Measurements from ENCODE around the gene KCNJ6.
"Not testable (repeated sequence)": the region's sequence is repeated elsewhere in the genome, so short reads cannot be mapped to it uniquely, and the experiment has no call there.

Gene KCNJ6

DNA sequence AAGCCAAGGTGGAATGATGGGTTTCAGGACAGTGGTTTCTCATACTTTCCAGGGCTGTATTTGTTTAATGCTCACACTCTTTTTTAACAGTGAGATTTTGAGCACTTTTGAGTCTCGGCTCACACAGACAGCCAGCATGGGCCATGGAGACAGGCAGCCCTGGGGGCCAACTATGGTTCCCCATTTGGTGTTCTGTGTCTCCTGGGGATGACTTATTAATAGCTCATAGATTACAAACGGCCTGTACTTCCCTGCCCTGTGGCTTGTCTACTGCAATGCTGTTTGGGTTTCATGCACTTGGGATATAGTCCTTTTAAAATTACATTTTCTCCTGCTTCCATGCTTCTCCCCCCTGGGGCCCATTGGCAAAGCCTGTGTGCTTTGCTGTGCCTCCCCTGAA lies 178.3 kb downstream of the KCNJ6 start:
- DNase-seq (ENCODE audit: low read depth): no peak

DNA sequence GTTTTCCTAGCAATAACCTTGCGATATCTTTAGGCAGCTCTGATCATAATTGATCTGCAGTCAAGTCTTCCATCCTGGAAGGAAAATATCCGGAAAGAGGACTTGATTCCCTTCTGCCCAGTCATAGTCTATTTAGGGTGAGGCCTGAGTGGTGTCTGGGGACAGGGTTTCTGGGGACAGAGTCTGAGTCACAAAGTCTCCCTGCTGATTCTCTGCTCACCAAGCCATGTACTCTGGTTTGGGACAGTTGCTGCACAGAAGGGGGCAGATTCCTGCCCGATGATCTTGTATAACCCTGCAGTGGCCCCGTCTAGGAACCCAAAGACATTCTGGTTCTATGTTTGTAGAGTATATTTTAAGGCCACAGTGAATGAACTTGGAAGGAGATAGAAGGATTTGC lies 178.8 kb downstream of the KCNJ6 start:
- no peak for DNase-seq (ENCODE audit: low read depth)

DNA sequence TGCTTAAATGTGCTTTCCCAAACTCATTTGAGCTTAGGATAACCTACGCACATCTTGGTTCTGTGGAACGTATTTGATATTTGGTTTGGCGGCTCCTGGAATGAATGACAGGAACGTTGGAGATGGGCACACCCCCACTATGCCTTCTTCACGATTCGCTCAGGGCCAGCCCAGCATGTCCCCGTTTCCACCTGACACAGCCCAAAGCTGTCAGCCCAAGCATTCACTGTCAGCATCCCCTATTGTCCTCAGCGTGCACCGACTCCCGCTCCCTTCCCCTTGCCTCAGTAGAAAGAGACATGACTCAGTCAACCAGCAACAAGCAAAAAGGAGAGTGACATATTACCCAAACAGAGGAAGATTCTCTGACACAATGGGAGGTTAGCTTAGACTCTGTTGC lies 181.4 kb downstream of the KCNJ6 start:
- no peak for DNase-seq (ENCODE audit: low read depth)

DNA sequence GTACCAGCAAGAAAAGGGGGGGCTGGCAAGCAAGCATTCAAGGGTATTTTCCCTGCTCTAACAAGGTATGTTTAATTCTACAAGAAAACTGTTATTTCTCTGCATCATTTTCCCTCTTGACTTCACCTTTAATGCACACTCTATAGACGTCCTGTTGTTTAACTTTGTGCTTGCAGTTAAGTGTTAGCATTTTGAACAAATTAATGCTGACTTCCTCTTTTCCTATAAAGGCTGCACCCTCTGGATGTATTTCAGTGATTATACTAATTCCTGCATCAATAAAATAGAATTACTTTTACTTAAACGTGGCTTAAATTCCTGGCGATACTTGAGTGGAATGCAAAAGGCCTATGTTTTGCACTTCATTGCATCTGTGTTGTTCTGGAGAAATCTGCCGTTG lies 183.3 kb downstream of the KCNJ6 start:
- no peak for DNase-seq (ENCODE audit: low read depth)

DNA sequence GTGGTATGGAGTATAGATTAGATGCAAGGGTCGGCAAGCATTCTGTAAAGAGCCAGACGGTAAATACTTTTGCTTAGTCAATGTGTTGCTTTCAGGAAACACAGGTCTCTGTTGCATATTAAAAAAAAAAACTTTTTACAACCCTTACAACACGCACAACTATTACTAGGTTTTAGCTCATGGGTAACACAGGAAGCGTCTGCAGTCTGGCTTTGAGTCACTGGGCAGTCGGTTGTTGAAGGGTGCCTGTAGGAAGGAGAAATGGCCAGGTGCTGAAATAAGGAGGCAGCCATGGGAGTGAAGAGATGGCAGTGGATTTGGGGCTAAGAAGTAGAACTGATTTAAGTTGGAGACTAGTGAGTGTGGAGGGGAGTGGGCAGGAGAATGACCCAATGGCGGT lies 192.1 kb downstream of the KCNJ6 start:
- no peak for DNase-seq (ENCODE audit: low read depth)

DNA sequence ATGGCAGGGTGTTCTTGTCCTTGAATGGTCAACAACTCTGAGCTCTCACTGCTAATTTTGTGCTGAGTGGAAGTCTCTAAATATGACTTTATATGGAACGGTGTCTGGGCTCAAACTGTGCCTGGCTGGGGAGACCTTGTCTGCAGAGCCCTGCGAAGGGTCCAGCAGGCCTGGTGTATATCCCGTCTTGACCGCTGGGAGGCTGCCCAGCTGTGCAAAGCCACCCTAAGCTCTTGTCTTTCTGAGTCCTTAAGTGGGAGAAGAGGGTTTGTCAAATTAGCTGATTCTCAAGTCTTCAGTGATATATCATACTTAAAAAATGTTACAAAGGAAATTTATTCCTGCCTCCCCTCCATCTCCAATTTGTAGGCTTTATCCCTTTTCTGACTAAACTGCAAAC lies 198.7 kb downstream of the KCNJ6 start:
- DNase-seq (ENCODE audit: low read depth): no peak

DNA sequence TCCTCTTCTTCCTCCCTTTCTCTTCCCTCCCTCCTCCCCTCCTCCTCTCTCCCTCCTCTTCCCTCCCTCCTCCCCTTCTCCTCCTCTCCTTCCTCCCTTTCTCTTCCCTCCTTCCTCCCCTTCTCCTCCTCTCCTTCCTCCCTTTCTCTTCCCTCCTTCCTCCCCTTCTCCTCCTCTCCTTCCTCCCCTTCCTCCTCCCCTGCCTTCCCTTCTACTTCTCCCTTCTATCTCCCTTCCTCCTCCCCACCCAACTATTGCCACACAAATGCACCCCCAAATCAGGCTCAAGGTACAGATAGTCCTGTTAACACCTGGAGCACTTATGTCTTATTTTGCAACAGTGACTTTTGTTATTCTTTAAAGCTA lies 203.7 kb downstream of the KCNJ6 start:
- not testable (repeated sequence) for DNase-seq (ENCODE audit: low read depth)

DNA sequence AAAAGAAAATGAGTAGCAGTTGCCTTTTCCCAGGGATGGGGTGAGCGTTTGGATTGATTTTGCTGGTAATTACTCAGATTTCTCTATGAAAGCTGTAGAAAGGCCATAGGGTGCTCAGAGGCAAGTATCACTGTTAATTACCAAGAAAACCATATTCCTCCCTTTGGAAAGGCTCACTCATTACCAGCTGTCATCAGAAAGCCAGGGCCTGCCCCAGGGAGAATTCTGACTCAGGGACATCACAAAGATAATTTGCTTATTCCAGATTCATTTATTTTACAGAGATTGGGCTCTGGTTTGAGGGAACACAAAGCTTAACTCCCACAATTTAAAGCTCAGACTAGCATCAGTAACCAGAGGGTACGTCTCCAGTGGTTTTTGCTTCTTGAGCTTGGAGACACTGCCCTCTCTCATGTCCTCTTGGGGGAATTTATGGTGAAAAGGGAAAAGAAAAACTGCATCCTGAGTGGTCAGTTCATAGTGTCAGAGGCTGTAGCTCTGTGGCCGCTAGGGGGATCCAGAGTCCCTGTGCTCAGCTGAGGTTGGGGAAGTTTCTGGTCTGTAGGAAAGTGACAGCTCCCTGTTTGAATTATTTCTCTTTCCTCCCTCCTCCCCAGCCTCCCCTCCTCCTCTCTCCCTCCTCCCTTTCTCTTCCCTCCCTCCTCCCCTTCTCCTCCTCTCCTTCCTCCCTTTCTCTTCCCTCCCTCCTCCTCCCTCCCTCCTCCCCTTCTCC lies 204.3 kb downstream of the KCNJ6 start:
- peak; percentile 42 for DNase-seq (ENCODE audit: low read depth)

DNA sequence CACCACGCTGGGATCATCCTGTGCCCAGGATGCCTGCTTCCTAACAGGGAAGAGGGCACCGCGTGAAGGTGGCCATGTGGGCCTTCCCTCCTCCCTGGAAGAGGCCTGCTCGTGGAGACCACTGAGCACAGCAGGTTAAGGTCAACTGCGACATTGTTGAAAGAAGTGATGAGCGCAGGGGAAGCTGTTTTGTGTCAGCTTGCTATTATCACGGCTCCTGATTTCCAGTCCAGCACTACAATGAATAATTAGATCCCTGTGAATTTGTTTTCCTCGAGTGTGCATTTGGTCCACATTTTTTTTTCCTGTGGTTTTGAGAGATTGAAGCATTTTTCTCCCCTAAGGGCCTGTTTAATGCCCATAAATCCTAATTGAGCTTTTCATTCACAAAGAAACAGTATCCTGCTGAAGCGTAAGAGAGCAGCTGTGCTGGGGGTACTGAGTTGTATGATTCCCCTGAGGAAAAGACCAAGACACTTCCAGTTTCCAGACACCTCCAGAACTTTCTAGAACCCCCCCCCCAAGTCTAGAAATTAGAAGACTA lies 204.9 kb downstream of the KCNJ6 start:
- DNase-seq (ENCODE audit: low read depth): no peak

DNA sequence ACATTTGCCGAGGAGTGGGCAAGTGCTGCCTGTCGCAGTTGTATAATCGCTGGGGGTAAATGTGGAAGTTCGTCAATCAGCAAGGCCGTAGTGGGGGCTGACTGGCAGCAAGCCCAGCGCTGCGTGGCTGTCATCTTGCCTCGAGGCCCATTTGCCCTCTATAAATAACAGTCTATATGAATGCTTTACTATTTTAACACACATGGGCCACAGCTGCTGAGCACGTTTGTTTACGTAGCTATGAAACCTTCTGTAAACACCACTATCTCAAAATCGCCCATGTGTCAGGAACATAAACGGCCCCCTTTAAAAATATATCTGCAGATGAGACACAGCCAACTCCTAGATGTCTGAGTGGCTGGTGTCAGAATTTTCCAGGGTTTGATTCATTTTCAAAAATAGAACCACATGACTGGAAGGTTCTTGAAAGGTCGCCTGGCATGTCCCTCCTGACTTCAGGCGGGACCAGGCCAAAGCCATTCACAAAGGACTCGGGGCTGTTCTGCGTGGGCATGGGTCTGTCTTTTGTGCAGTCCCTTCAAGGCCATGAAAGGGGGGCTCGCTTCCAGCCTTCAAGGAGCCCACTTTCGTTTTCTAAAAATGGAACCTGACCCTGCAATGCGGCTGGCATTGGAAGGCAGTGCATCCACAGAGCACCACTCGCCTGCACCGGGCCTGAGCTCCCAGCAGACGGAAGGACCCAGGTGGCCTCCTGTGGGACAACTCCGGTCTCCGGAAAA lies 205.5 kb downstream of the KCNJ6 start:
- DNase-seq (ENCODE audit: low read depth): no peak

DNA sequence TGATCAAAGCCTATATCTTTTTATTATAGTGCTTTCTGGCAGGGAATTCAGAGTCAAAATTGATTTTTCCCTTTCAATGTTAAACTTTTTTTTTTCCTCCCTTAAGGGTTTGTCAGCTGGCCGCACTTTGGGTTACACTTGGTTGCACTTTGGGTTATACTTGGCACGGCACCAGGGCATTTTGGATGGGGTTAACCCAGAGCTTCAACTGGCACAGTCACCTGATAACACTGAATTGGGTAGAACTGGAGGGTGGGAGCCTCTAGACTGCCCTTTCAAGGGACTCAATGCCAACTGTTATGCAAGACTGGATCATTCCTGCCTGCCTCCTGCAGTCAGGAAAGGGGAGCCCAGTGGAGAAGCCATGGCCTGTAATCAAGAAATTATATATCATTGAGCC lies 211.5 kb downstream of the KCNJ6 start:
- DNase-seq (ENCODE audit: low read depth): no peak

DNA sequence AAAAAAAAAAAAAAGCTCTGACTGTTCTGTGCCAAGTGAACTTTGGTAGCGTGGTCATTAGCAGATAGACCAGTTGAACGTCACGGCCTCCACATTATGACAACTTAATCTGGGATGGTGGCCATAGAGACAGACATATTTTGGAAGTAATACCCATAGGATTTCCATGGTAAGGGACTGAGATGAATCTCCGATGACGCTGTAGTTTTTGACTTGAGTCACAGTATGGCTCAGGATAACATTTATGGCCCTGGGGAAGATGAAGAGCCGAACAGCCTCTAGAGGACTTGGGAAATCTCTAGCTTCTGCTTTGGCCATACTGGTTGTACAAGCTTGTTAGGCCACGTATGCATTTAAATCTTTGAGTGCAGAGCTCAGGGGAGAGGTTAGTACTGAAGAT lies 214.0 kb downstream of the KCNJ6 start:
- no peak for DNase-seq (ENCODE audit: low read depth)

DNA sequence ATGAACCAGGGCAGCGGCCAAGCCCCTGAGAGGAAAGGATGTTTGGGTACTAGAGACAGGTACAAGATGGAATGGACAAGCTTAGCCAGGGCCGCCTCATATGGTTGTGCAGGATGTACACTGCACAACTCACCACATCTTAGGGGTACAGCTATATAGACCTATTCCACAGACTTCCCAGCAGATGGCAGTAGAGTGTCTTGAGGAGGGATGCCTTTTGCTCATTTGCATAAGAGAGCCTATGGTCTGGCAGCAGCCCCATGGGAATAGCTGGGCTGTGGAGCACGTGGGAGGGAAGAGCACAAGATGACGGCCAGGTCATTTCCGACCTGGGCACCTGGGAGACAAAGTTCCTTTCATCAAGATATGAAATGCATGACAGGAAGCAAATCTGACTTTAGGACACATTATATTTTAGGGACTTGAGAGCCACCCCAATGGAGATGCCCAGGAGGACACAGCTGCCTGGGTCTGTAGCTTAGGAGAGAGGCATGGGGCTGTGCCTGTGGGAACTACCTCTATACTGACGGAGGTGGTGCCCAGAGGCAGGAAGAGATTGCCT lies 215.5 kb downstream of the KCNJ6 start:
- DNase-seq (ENCODE audit: low read depth): peak; percentile 59

DNA sequence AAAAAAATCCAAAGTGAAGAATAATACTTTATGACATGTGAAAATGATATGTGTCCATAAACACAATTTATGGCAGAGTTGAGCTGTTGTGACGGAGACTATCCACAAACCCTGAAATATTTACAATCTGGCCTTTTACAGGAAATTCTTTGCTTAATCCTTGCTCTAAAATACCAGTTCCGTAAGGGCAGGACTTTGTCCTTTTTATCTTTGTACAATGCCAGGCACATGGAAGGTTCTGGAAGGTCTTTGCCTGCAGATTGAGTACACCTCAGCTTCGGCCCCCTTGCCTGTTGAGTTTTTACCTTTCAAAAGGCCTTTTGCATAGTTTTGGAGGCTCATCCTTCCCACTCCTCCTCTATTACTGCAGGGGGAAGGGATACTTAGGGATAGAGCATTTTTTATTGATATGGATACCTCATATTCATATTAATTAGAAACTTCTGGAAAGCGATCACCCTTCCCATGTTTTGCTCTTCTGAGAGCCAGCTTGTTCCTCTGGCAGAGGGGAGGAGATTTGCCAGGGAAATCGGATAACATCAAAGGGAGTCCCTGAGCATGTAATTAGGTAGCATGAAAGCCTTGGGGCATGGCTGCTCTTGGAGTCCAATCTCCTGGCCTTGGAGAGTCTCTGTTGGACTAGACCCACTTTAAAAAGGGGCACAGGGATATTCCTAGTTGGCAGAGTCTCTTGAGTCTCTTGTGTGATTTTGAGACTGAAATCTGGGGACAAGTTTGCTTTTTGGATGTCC lies 217.1 kb downstream of the KCNJ6 start:
- no peak for DNase-seq (ENCODE audit: low read depth)

DNA sequence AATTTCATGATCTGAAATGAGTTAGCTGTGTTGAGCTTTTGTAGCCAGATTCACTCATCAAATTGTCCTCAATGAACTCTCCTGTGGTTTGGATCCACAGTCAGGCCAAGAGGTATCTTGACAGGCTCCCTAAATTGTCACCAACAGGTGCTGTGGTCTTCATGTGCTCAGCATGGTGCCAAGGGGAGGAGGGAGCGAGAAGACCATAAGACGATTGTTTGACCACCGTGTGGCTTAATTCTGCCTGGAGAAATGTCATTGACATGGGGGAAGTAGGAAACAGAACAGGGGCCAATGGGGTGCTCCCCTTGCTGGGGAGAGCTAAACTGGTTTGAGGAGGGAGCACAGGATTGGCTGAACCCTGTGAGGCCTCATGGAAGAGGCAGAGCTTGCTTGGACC lies 219.3 kb downstream of the KCNJ6 start:
- no peak for DNase-seq (ENCODE audit: low read depth)

DNA sequence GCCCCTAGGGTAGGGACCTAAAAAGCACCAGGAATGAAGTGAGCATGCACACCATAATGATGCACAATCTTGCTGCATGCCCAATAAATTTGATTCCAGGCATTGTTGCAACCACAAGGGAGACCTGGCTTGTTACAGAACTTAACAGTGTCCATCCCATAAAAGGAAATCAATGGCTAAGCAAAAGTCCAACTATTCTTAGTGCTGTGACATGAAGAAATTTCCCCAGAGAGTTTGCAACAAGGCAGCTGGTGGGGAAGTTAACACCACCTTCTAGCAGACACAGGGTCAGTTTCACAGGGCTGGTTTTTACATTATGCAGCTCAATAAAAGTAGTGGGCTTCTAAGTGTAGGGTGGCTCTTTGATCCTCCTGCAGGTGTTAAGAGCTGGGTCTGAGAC lies 221.1 kb downstream of the KCNJ6 start:
- no peak for DNase-seq (ENCODE audit: low read depth)

DNA sequence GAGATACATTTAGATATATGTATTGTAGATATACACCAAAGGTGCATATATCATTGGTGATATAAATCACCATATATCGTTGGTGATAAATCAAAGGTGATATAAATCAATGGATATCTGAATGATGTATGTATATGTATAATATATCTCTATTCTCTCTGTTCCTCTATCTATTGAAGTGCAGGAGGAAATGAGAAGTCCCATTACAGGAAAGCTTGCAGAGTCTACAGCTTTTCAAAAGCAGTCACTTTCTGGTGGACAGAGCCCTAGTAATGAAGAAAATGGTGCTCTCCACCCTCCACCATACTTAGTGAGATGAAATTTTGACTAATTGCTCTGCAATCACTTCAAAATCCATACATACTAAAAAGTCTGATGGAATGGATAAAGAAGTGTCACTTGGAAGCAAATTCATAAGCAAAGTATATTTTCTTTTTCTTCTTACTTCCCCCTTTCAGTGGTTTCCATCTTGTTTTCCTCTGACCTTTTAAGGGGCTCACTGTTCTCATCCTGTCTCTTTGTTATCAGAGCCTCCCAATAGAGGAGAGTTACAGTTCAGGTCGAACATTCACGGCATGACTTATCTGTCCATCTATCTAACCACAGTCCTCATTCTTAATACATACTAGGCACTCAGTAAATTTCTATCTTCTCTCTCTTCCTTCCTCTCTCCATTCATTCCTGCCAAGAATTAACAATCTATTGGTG lies 227.2 kb downstream of the KCNJ6 start:
- no peak for DNase-seq (ENCODE audit: low read depth)

DNA sequence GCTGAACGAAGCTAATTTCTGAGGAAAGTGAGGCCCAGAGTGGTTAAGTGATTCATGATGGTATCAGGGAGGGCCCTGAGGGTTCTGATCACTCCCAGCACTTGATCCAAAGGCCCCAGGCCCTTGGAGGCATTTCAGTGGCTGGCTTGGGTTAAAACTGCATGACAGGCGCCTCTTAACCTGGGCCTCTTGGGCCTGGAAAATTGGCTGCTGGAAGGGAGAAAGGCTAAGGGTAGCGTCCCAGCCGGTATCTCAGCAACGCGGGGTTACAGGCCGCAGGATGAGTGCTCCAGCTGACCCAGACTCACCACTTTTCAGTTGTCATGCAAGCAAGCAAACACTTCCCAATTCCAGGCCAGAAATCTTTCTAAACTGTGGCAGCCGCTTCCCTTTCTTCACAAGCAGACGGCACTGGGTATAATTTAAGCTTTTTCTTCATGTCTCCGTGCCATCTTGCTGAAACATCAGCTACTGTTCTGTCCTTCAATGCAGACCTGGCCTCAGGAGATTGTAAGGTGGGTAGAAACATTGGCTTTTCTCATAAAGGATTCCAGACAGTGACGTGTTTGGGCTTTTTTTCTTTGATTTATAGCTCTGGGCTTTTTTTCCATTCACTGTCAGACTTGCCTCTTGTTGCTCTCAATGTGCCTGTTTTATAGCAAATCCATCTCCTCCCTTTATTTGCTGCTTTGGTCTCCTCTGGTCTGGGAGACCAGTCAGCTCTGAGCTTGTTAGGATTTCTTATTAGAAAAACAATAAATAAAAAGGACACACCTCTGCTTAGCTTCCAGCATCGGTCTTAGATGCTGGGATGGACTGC lies 229.1 kb downstream of the KCNJ6 start:
- no peak for DNase-seq (ENCODE audit: low read depth)

DNA sequence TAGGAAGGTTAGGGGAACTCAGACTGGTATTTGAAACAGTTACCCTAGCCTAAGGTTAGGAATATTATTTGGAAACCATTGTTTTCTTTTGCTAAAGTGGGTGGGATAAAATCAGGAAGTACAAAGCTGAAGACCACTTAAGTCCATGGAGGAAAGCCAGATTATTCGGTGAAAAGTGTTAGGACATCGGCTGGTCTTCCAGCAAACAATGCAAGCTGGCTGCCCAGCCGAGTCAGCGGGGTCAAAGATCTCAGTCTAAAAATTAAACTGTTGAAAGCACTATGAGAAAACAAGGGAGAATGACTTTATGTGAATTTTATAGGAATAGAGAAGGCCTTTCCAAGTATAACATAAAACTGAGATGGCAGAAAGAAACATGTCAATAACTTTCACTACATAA lies 231.7 kb downstream of the KCNJ6 start:
- DNase-seq (ENCODE audit: low read depth): no peak

DNA sequence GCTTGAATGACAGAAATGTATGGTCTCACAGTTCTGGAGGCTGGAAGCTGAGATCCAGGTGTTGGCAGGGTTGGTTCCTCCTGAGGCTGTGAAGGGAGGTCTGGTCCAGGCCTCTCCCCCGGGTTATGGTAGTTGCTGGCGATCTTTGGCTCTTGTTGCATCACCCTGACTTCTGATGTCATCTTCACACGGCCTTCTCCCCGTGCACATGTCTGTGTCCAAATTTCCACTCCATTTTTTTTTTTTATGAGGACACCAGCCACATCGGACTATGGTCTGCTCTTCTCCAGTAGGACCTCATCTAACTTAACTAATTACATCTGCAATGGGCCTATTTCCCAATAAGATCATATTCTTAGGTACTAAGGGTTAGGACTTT lies 232.2 kb downstream of the KCNJ6 start:
- no peak for DNase-seq (ENCODE audit: low read depth)

Data from HS-27A (cell line).